HepG2 (cell line): Measurements from ENCODE around the gene RAB3C. TPM values are rescaled to one million over a fixed set of nuclear protein-coding genes. Genes with fewer than 3 reads are reported as not detected.
A peak's percentile ranks its signal among the peaks of the same experiment; 100 is the strongest.

Source experiments
- FOXA3 ChIP-seq: IDR thresholded peaks from 2 replicates; pipeline ENCODE4 v1.6.1; 2016; ENCODE audit warnings: missing genetic modification reagents, missing compliant biosample characterization
- HOXA7 ChIP-seq: sonication (generic); formaldehyde crosslinking; IDR thresholded peaks from 2 replicates; pipeline ENCODE4 v1.8.1; 2022; ENCODE audit warnings: mild to moderate bottlenecking, missing genetic modification reagents, moderate library complexity
- IKZF1 ChIP-seq: fragments of 450-650 bp; IDR thresholded peaks from 2 replicates; pipeline ENCODE4 v1.7.1; 2016
- NFE2L1 ChIP-seq: sonication (generic); formaldehyde crosslinking; IDR thresholded peaks from 2 replicates; pipeline ENCODE4 v1.4.0; 2020; ENCODE audit warnings: missing genetic modification reagents, mild to moderate bottlenecking, borderline replicate concordance
- SIN3B ChIP-seq: fragments of 150-350 bp; IDR thresholded peaks from 2 replicates; pipeline ENCODE4 v1.6.1; 2014; ENCODE audit warnings: low read length
- SKI ChIP-seq: fragments of 450-650 bp; IDR thresholded peaks from one replicate; pipeline ENCODE4 v1.6.1; 2018; ENCODE audit warnings: mild to moderate bottlenecking; ENCODE audit not compliant: partially characterized antibody
- SMC3 ChIP-seq: IDR thresholded peaks from 2 replicates; pipeline ENCODE4 v1.6.1; 2011; ENCODE audit warnings: low read length, improper control_type of control experiment
- STAG1 ChIP-seq: sonication (generic); formaldehyde crosslinking; IDR thresholded peaks from 2 replicates; pipeline ENCODE4 v1.4.0; 2020; ENCODE audit warnings: missing genetic modification reagents
- ZNF562 ChIP-seq: sonication (generic); formaldehyde crosslinking; IDR thresholded peaks from 2 replicates; pipeline ENCODE4 v1.8.0; 2022; ENCODE audit warnings: missing genetic modification reagents, borderline replicate concordance
- polyA plus RNA-seq, 8 experiments: library from polyadenylated mRNA; depleted of rRNA in 3 of 8; stranded (reverse) in 7 of 8; unstranded in 1 of 8; fragments of >200 nt; fragmentation: Illumina TruSeq in 4 of 8; extraction: Trizol in 4 of 8; gene quantifications; 2 replicates each; pipeline versions ENCODE4 v1.2.1 to v1.2.3, GENCODE V29; 2011 to 2016; ENCODE audit warnings: low read depth in 4 of 8, missing spikeins in 1 of 8, mixed read lengths in 1 of 8; ENCODE audit not compliant: insufficient read depth in 1 of 8
- total RNA-seq, 5 experiments: library from RNA; depleted of rRNA; stranded (reverse); fragments of >200 nt; fragmentation: Illumina TruSeq; extraction: Trizol; gene quantifications; 2 replicates each; pipeline ENCODE4 v1.2.3, GENCODE V29; 2016; ENCODE audit warnings: low read depth in 1 of 5
- TF ChIP-seq, protein P1 (sequence below): sonication (generic); formaldehyde crosslinking; IDR thresholded peaks from 2 replicates; pipeline ENCODE4 v1.8.0; 2022; ENCODE audit warnings: mild to moderate bottlenecking, missing genetic modification reagents
- TF ChIP-seq, protein P2 (sequence below): fragments of 450-650 bp; IDR thresholded peaks from 2 replicates; pipeline ENCODE4 v1.6.1; 2016

RAB3C gene
- total and polyA plus RNA-seq, 2 of the 13 experiments (the other 11 are each of a cell fraction or from before 2014, with no cell fraction given): not detected

DNA sequence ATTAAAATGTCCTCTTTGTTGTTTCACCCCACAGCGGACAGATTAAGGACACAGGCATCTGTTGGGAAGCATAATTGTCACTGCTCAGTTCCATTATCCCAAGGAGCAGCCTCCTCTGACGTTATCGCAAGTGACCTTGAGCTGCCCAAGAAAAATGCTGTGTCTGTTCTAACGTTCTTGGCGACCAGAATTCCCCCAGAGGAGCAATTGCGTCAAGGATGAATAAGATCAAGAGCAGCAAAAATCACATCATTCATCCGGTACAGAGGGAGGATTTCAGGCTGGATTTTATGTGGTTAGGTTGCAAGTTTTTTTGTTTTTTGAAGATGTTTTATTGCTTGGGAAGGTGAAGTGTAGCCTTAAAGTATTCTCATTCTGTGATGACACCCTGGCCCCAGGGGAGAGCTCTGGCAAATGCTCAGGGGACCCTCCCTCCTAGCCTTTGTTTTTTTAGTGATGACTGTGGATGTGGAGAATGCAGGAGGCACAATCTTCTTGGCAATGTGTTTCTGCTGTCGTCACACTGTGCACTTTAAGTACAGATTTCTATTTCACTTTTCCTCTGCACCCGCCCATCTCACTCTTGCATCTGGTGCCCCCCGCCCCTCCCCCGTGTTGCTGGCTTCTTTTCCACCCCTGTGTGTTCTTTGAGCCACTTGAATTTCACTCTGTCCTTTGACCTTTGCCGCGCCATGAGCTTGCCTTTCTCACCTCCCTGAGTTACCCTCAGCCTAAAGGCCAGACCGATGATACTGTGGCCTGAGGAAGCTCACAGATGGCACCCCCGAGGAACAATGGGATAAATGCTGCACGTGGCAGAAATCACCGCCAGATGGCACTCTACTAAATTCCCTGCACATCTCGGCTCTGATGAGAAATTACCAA lies 308.5 kb downstream of the RAB3C start (continued):
- TF ChIP-seq IKZF1 (no peak), SKI (no peak), FOXA3 (CRISPR knock-in tag) (no peak), SMC3 (peak; percentile 68), ZNF562 (CRISPR knock-in tag) (no peak), NFE2L1 (CRISPR knock-in tag) (no peak), STAG1 (peak; percentile 48), HOXA7 (CRISPR knock-in tag) (no peak), SIN3B (no peak)
- TF ChIP-seq, protein P1, sequence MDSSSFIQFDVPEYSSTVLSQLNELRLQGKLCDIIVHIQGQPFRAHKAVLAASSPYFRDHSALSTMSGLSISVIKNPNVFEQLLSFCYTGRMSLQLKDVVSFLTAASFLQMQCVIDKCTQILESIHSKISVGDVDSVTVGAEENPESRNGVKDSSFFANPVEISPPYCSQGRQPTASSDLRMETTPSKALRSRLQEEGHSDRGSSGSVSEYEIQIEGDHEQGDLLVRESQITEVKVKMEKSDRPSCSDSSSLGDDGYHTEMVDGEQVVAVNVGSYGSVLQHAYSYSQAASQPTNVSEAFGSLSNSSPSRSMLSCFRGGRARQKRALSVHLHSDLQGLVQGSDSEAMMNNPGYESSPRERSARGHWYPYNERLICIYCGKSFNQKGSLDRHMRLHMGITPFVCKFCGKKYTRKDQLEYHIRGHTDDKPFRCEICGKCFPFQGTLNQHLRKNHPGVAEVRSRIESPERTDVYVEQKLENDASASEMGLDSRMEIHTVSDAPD (CRISPR knock-in tag): no peak
- TF ChIP-seq, protein P2, sequence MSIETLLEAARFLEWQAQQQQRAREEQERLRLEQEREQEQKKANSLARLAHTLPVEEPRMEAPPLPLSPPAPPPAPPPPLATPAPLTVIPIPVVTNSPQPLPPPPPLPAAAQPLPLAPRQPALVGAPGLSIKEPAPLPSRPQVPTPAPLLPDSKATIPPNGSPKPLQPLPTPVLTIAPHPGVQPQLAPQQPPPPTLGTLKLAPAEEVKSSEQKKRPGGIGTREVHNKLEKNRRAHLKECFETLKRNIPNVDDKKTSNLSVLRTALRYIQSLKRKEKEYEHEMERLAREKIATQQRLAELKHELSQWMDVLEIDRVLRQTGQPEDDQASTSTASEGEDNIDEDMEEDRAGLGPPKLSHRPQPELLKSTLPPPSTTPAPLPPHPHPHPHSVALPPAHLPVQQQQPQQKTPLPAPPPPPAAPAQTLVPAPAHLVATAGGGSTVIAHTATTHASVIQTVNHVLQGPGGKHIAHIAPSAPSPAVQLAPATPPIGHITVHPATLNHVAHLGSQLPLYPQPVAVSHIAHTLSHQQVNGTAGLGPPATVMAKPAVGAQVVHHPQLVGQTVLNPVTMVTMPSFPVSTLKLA: peak; percentile 63
